GM23338 (cell line): ENCODE data around the gene CACNA1S.

Source experiments
- CREB1 ChIP-seq: fragments of 250-450 bp; sonication (Bioruptor Pico); IDR thresholded peaks from 2 replicates; pipeline ENCODE4 v1.5.0; 2020; ENCODE audit warnings: low read depth, mild to moderate bottlenecking, moderate library complexity
- CTCF ChIP-seq, 2 experiments: fragments of 200-600 bp in 1 of 2; sonication (generic) in 1 of 2; conservative IDR thresholded peaks; 2 replicates each; pipeline versions ENCODE4 v1.5.1 to v1.6.1; 2016 to 2017; ENCODE audit warnings: antibody characterized with exemption in 2 of 2, low read depth in 2 of 2, mild to moderate bottlenecking in 2 of 2, moderate library complexity in 1 of 2
- EZH2 ChIP-seq: fragments of 200-600 bp; sonication (generic); IDR thresholded peaks from one replicate; pipeline ENCODE4 v1.8.0; 2017; ENCODE audit warnings: antibody characterized with exemption, mild to moderate bottlenecking, low read depth; ENCODE audit not compliant: unreplicated experiment
- EZH2phosphoT487 ChIP-seq: fragments of 200-600 bp; sonication (generic); IDR thresholded peaks from one replicate; pipeline ENCODE4 v1.8.1; 2018; ENCODE audit warnings: antibody characterized with exemption; ENCODE audit not compliant: unreplicated experiment
- JUNB ChIP-seq: IDR thresholded peaks from one replicate; pipeline ENCODE4 v1.6.1; 2016; ENCODE audit warnings: antibody characterized with exemption; ENCODE audit not compliant: unreplicated experiment
- REST ChIP-seq: IDR thresholded peaks from one replicate; pipeline ENCODE4 v1.6.1; 2018; ENCODE audit warnings: antibody characterized with exemption; ENCODE audit not compliant: unreplicated experiment

DNA sequence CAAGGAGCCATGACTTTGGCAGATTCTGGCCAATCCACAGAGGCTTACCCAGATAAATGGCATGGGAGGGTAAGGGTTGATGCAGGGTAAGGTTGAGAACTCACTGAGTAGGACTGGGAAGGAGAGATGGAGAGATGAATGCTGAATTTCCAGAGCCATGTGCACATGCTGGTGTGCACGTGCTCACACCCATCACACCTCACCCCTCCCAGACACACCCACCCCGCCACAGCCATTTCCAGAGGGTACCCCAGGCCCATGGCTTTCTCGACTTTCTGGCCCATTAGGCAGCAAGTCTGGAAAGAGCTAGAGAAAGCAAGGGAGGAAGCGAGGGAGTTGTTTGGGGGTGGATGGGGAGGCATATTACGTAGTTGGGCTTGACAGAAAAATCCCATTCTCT, 1.6 kb downstream of the CACNA1S start:
- no peak for TF ChIP-seq EZH2phosphoT487
- no peak for TF ChIP-seq CTCF (conservative IDR thresholded peaks at IDR 0.05; ENCODE audit: low read depth in 2 of 2)
- TF ChIP-seq EZH2, result no peak
- TF ChIP-seq CREB1 (CRISPR knock-in tag), result no peak
- TF ChIP-seq REST, result no peak
- TF ChIP-seq JUNB, result no peak
